Effector memory CD4-positive, alpha-beta T cell (primary cell): Measurements from ENCODE around the gene CRB3.

Experiments used
- DNase-seq, 3 donors: peaks; one replicate each; pipeline ENCODE4 v3.0.0-alpha.2; 2020
- H3K27ac ChIP-seq: 2 replicates; pipeline ENCODE4 v1.7.0; 2013; ENCODE audit warnings: mild to moderate bottlenecking, low read length, moderate library complexity; ENCODE audit not compliant: insufficient read depth, poor library complexity, severe bottlenecking
- H3K27me3 ChIP-seq: replicated peaks from 2 replicates; pipeline ENCODE4 v1.7.0; 2013; ENCODE audit warnings: mild to moderate bottlenecking, low read length; ENCODE audit not compliant: insufficient read depth, control insufficient read depth, poor library complexity, severe bottlenecking
- H3K36me3 ChIP-seq: 2 replicates; pipeline ENCODE4 v1.7.0; 2013; ENCODE audit warnings: mild to moderate bottlenecking, low read length, moderate library complexity; ENCODE audit not compliant: control insufficient read depth, insufficient read depth
- H3K4me1 ChIP-seq: 2 replicates; pipeline ENCODE4 v1.7.0; 2013; ENCODE audit warnings: low read length, mild to moderate bottlenecking; ENCODE audit not compliant: control insufficient read depth, insufficient read depth, poor library complexity, severe bottlenecking
- H3K4me3 ChIP-seq: 2 replicates; pipeline ENCODE4 v1.7.0; 2013; ENCODE audit warnings: low read length, low read depth, mild to moderate bottlenecking; ENCODE audit not compliant: insufficient read depth, poor library complexity, severe bottlenecking
- H3K9me3 ChIP-seq: 2 replicates; pipeline ENCODE4 v1.7.0; 2013; ENCODE audit warnings: mild to moderate bottlenecking, low read length, moderate library complexity; ENCODE audit not compliant: control insufficient read depth

The CRB3 gene

GRCh38 chr19:6453951-6454565 is 10.0 kb upstream of the CRB3 start:
- H3K9me3 ChIP-seq = peaks cover 3% of the 10 kb centered on the region
- peaks cover 4% of the 10 kb centered on the region for H3K4me1 ChIP-seq
- DNase-seq = no peak
- H3K4me3 ChIP-seq = no peak overlapping the region
- no peak overlapping the region for H3K27ac ChIP-seq
- H3K27me3 ChIP-seq = no peaks in the 10 kb centered on the region
- H3K36me3 ChIP-seq = peaks cover 15% of the 10 kb centered on the region

GRCh38 chr19:6455924-6456323 is 8.1 kb upstream of the CRB3 start:
- no peak overlapping the region for H3K4me3 ChIP-seq
- peaks cover 15% of the 10 kb centered on the region for H3K36me3 ChIP-seq
- peaks cover 3% of the 10 kb centered on the region for H3K9me3 ChIP-seq
- no peak for DNase-seq
- no peak overlapping the region for H3K27ac ChIP-seq
- H3K27me3 ChIP-seq = no peaks in the 10 kb centered on the region
- H3K4me1 ChIP-seq = peaks cover 7% of the 10 kb centered on the region

DNA sequence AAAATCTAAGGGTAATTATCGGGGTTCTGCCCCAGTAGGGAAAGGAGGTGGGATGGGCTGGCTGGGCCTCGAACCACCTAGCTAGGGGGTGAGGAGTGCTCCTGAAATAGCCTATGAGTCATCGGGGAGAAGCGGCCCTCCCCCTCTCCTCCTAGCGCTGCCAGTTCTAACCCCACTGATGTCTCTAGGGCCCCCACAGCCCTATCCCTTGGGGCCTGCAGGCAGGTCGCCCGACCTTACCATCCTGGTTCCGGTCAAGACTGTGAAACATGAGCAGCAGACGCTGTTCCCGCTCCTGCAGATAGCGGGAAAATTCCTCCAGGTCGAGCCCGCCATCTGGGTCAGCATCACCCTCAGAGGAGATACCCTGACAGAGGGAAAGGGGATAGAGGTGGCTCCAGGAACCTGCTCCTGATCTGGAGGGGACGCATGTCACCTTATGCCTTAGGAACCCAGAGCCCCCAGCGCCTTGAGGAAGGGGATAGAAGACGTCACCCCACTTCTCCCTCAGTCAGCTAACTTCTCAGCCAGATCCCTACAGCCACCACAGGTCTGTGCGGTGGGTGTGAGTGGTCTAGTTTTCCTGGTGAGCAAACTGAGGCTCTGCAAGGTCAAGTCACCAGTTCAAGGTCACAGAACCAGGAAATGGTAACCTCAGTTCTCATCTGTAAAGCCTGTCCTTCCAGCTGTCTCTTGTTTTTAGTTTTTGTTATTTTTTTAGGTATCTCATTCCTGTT is 5.9 kb upstream of the CRB3 start:
- Histone ChIP-seq H3K4me3 (no peak overlapping the region), H3K4me1 (peaks cover 7% of the 10 kb centered on the region), H3K36me3 (peaks cover 15% of the 10 kb centered on the region), H3K27me3 (no peaks in the 10 kb centered on the region), H3K9me3 (peaks cover 3% of the 10 kb centered on the region), H3K27ac (no peak overlapping the region)
- no peak for DNase-seq

- no peak overlapping the region for H3K27ac ChIP-seq
- DNase-seq = no peak
- peaks cover 14% of the 10 kb centered on the region for H3K36me3 ChIP-seq
- peaks cover 7% of the 10 kb centered on the region for H3K4me1 ChIP-seq
- H3K4me3 ChIP-seq = peak overlapping the region; percentile 80
- peaks cover 2% of the 10 kb centered on the region for H3K9me3 ChIP-seq
- no peaks in the 10 kb centered on the region for H3K27me3 ChIP-seq
These were observed 5.3 kb upstream of the CRB3 start for GRCh38 chr19:6458695-6459261.

GRCh38 chr19:6459262-6460098 is 4.6 kb upstream of the CRB3 start, which contains the start of gene SLC25A23:
SLC25A23 (minus strand) TSS chr19:6459792; CDS start chr19:6459628, 164 bp downstream.
- H3K27me3 ChIP-seq = no peaks in the 10 kb centered on the region
- H3K4me1 ChIP-seq = peaks cover 14% of the 10 kb centered on the region
- H3K9me3 ChIP-seq = no peaks in the 10 kb centered on the region
- H3K36me3 ChIP-seq = peaks cover 7% of the 10 kb centered on the region
- H3K27ac ChIP-seq = peak within 1 kb of the TSS; percentile 87
- H3K4me3 ChIP-seq = peak within 1 kb of the TSS; percentile 80
- peak in 2 of 3 donors; percentile 32 to 57 for DNase-seq

- H3K27ac ChIP-seq = peak overlapping the region; percentile 87
These were observed 3.8 kb upstream of the CRB3 start for GRCh38 chr19:6460099-6460884.

GRCh38 chr19:6465006-6465405 is 935 bp downstream of the CRB3 start:
- peaks cover 11% of the 10 kb centered on the region for H3K4me1 ChIP-seq
- no peaks in the 10 kb centered on the region for H3K9me3 ChIP-seq
- no peaks in the 10 kb centered on the region for H3K27me3 ChIP-seq
- H3K36me3 ChIP-seq = peaks cover 8% of the 10 kb centered on the region
- H3K27ac ChIP-seq = no peak overlapping the region
- no peak overlapping the region for H3K4me3 ChIP-seq
- no peak for DNase-seq

More at GRCh38 chr19:6460099-6460884, 3.8 kb upstream of the CRB3 start:
- Histone ChIP-seq H3K4me1 (peaks cover 18% of the 10 kb centered on the region), H3K27me3 (no peaks in the 10 kb centered on the region), H3K4me3 (peak overlapping the region; percentile 80), H3K36me3 (peaks cover 3% of the 10 kb centered on the region), H3K9me3 (no peaks in the 10 kb centered on the region)
- peak; percentile 87 to 93 (median 91) for DNase-seq

DNA sequence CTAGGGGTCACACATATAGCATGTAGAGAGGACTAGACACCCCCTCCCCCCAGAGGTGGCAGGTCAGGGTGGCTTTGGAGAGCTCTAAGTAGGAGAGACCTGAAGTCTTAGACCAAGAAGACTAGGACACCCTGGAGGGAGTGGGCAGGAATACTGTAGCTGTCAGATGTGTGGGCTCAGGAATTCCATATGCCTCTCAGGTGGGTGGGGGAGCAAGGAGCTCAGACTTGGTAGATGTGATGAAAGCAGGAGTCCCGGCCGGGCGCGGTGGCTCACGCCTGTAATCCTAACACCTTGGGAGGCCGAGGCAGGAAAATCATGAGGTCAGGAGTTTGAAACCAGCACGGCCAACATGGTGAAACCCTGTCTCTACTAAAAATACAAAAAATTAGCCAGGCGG is 1.6 kb downstream of the CRB3 start:
- Histone ChIP-seq H3K27me3 (no peaks in the 10 kb centered on the region), H3K27ac (no peak overlapping the region), H3K36me3 (peaks cover 11% of the 10 kb centered on the region), H3K9me3 (no peaks in the 10 kb centered on the region), H3K4me1 (peaks cover 11% of the 10 kb centered on the region), H3K4me3 (no peak overlapping the region)
- no peak for DNase-seq

DNA sequence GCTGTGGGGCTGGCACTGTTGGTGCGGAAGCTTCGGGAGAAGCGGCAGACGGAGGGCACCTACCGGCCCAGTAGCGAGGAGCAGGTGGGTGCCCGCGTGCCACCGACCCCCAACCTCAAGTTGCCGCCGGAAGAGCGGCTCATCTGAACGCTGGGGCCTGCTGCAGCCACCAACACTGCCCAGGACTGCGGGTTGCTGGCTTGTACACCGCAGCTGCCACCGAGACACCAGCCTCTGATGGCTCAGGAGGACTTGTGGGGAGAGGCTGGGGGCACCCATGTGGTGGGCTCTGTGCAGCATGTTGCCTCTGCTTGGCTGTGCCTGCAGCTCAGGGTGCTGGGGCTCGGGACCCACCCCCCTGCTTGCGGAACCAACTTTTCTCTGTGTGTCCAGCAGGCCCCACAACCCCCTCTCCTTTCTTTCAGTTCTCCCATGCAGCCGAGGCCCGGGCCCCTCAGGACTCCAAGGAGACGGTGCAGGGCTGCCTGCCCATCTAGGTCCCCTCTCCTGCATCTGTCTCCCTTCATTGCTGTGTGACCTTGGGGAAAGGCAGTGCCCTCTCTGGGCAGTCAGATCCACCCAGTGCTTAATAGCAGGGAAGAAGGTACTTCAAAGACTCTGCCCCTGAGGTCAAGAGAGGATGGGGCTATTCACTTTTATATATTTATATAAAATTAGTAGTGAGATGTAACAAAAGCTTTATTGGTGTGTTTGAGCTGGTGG is 2.6 kb downstream of the CRB3 start:
- H3K9me3 ChIP-seq = no peaks in the 10 kb centered on the region
- H3K4me1 ChIP-seq = peaks cover 11% of the 10 kb centered on the region
- no peak for DNase-seq
- H3K27ac ChIP-seq = no peak overlapping the region
- H3K4me3 ChIP-seq = no peak overlapping the region
- H3K27me3 ChIP-seq = no peaks in the 10 kb centered on the region
- H3K36me3 ChIP-seq = peaks cover 19% of the 10 kb centered on the region
